Mammary epithelial cell (primary cell): ENCODE measurements around the gene LRRC9.

Experiments
- CTCF ChIP-seq, 2 donors: IDR thresholded peaks in 1 of 2; conservative IDR thresholded peaks in 1 of 2; 2 replicates each; pipeline ENCODE4 v1.5.1; 2011 to 2012; ENCODE audit warnings: inconsistent platforms in 2 of 2, low read length in 2 of 2, mild to moderate bottlenecking in 2 of 2, control low read depth in 1 of 2, low read depth in 1 of 2; ENCODE audit not compliant: insufficient read depth in 1 of 2; ENCODE audit errors: extremely low read depth in 1 of 2
- EZH2 ChIP-seq: IDR thresholded peaks from 2 replicates; pipeline ENCODE4 v1.6.1; 2012; ENCODE audit warnings: low read length, inconsistent platforms, borderline replicate concordance

GRCh38 chr14:60002819-60003492 lies 83.0 kb downstream of the LRRC9 start:
- TF ChIP-seq CTCF (conservative IDR thresholded peaks at IDR 0.05 in 1 of 2, IDR thresholded peaks at IDR 0.05 in 1 of 2; ENCODE audit: extremely low read depth in 1 of 2, insufficient read depth in 1 of 2, low read depth in 1 of 2, low read length in 2 of 2) (no peak), EZH2 (no peak)
